H1 (cell line): ENCODE results near the gene GAS2L1. TPM values are rescaled to one million over a fixed set of nuclear protein-coding genes. Genes with fewer than 3 reads are reported as not detected.

Experiments used
- EZH2 ChIP-seq: fragments of 200-600 bp; sonication (generic); IDR thresholded peaks from 2 replicates; pipeline ENCODE4 v1.7.1; 2012; ENCODE audit warnings: low read depth, mild to moderate bottlenecking, moderate library complexity, low read length, inconsistent platforms; ENCODE audit not compliant: severe bottlenecking
- polyA plus RNA-seq, 7 experiments: library from polyadenylated mRNA; depleted of rRNA in 3 of 7; stranded (reverse) in 5 of 7; unstranded in 2 of 7; fragments of >200 nt in 5 of 7; fragments of 200-250 nt in 2 of 7; gene quantifications; 1 replicate in 5 of 7; 2 replicates in 1 of 7; 4 replicates in 1 of 7; pipeline versions ENCODE4 v1.2.1 to v1.2.3, GENCODE V29; 2011 to 2013; ENCODE audit warnings: missing spikeins in 2 of 7, mixed read lengths in 2 of 7
- total RNA-seq: library from RNA; stranded (reverse); fragmentation: NEBNext Ultra II Directional; extraction: Animal tissue kit (Norgen Biotek cat#: 25700); gene quantifications from 2 replicates; pipeline ENCODE4 v1.2.1, GENCODE V29; 2021

The GAS2L1 gene
- total and polyA plus RNA-seq, 2 of the 8 experiments (the other 6 are each of a cell fraction or from before 2014, with no cell fraction given), result 3.6 to 10.1 TPM

DNA sequence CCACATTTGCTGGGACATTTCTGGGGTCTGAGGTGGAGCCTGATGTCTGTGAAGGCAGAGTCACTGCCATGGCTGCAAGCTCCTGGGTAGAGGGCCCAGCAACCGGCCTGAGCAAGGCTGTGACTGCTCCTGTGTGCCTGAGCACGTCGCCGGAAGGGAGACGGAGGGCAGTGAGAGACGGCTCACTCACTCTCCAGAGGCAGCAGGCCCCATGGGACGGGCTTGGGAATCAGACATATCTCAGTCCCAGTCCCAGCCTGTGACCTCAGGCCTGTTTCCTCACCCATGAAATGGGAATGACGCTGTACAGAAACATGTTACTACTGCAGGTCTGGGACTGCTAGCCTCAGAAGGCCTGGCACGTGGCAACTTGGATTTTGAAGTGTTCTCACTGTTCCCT lies 45.4 kb downstream of the GAS2L1 start (continued):
- TF ChIP-seq EZH2, result no peak
